ENCODE measurements around the gene ZFPL1.
A peak's percentile ranks its signal among the peaks of the same experiment; 100 is the strongest.

ZFPL1 gene

DNA sequence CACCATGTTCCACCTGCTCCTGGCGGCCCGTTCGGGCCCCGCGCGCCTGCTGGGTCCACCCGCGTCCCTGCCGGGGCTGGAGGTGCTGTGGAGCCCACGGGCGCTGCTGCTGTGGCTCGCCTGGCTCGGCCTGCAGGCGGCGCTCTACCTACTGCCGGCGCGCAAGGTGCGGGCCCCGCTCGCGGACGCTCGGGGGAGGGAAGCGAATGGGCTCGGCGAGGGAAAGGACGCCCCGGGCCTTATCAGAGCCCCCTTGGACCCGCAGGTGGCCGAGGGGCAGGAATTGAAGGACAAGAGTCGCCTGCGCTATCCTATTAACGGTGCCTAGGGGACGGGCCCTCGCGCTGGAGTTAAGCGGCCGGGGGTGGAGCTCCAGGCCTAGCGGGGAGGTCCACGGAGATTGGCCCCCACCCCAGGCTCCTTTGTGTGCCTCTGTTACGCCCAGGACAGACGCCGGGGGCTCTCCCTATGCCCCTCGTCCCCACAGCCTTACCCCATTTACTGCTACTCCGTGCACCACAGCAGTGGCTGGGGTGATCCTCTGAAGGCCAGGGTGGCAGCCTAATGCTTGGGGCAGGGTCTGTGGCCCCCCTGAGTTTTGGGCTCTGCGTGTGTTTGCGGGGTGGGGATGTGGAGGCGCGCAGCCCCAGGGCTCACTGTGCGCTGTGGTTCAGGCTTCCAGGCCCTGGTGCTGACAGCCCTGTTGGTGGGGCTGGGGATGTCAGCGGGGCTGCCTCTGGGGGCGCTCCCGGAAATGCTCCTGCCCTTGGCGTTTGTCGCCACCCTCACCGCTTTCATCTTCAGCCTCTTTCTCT lies 28.7 kb downstream of the ZFPL1 start:
- DNase-seq (ENCODE audit: low read depth), result peak; percentile 42
- peak; percentile 43 for TF ChIP-seq CTCF (IDR thresholded peaks at IDR 0.05; ENCODE audit: low read length, missing control alignments)
- peak overlapping the region; percentile 55 for H3K4me3 ChIP-seq (replicated peaks; ENCODE audit: low read depth, low read length)

- H3K4me3 ChIP-seq (replicated peaks; ENCODE audit: low read depth, low read length), result peak overlapping the region; percentile 55
- no peak for DNase-seq (ENCODE audit: low read depth)
- no peak for TF ChIP-seq CTCF (IDR thresholded peaks at IDR 0.05; ENCODE audit: low read length, missing control alignments)
Measured at GRCh38 chr11:65113361-65113756, 29.3 kb downstream of the ZFPL1 start.

- H3K4me3 ChIP-seq (replicated peaks; ENCODE audit: low read depth, low read length), result no peak overlapping the region
- no peak for TF ChIP-seq CTCF (IDR thresholded peaks at IDR 0.05; ENCODE audit: low read length, missing control alignments)
- no peak for DNase-seq (ENCODE audit: low read depth)
Measured at GRCh38 chr11:65113839-65114238, 29.8 kb downstream of the ZFPL1 start.

DNA sequence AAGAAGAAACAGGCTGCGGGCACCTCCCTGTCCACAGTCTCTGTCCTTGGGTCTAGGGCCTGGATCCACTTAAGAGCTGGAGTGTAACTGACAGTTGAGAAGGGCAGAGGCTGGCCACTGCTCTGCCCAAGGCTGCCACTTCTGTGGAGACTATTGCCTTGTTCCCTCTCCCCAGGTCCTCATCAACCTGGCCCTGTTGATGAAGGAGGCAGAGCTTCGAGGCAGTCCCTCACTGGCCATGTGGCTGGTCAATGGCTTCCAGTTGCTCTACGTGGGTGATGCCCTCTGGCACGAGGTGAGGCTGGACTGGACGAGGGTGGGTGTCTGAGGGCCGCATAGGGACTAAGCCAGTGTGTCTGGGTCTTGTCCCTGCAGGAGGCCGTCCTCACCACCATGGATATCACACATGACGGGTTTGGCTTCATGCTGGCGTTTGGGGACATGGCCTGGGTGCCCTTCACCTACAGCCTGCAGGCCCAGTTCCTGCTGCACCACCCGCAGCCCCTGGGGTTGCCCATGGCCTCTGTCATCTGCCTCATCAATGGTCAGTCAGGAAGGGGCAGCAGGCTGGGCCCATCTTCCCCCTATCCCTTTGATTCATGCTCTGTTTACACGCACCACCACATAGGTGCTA lies 30.6 kb downstream of the ZFPL1 start:
- H3K4me3 ChIP-seq (replicated peaks; ENCODE audit: low read depth, low read length), result no peak overlapping the region
- TF ChIP-seq CTCF (IDR thresholded peaks at IDR 0.05; ENCODE audit: low read length, missing control alignments), result no peak
- DNase-seq (ENCODE audit: low read depth), result no peak

DNA sequence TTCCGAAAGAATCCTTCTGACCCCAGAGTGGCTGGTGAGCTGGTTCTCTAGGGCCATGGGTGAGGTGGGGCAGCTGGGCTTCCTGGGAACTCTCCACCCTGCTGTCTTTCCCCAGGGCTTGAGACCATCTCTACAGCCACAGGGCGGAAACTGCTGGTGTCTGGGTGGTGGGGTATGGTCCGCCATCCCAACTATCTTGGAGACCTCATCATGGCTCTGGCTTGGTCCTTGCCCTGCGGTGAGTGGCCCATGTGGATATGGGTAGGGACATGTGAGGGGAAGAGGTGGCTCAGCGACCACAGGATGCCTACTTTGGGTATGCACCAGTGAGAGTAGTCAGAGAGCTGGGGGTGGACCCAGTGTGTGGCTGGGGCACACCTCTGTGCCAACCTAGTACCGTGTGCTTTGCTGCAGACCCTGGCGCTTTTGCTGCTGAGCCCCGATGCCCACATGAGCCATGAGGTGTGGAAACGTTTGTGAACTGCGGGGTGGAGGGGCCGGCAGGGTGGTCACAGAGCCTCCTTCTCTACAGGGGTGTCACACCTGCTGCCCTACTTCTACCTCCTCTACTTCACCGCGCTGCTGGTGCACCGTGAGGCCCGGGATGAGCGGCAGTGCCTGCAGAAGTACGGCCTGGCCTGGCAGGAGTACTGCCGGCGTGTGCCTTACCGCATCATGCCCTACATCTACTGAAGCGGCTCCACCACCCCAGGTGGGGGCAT lies 31.5 kb downstream of the ZFPL1 start:
- no peak overlapping the region for H3K4me3 ChIP-seq (replicated peaks; ENCODE audit: low read depth, low read length)
- DNase-seq (ENCODE audit: low read depth), result no peak
- TF ChIP-seq CTCF (IDR thresholded peaks at IDR 0.05; ENCODE audit: low read length, missing control alignments), result no peak

- TF ChIP-seq CTCF (IDR thresholded peaks at IDR 0.05; ENCODE audit: low read length, missing control alignments), result no peak
- peak; percentile 45 for DNase-seq (ENCODE audit: low read depth)
- H3K4me3 ChIP-seq (replicated peaks; ENCODE audit: low read depth, low read length), result peak overlapping the region; percentile 86
Measured at GRCh38 chr11:65116370-65117205, 32.6 kb downstream of the ZFPL1 start.

Data from fibroblast of pulmonary artery (primary cell).